ENCODE results near the gene IGFBP4.

DNA sequence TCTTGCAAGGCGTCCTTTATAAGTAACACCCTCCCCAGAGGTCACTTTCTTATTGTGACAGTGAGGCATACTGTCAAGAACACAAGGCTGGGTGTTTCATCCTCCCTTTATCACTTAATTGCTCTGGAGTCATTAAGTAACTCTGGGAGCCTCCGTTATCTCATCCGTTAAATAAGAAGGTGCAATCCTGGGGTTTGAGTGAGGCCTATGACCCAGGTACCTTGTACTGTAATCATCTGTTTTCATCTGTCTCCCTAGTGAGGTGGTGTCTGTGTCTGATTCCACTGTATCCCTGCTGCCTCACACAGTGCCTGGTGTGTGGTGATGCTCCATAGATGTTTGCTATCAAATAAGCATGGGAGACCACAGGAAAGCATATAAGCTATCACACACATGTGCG lies 40.4 kb downstream of the IGFBP4 start:
- TF ChIP-seq FOXP2 (optimal IDR thresholded peaks at IDR 0.05; ENCODE audit: control extremely low read depth, extremely low read length, insufficient read depth) (no peak), EZH2 (IDR thresholded peaks at IDR 0.05) (no peak), POLR2AphosphoS5 (IDR thresholded peaks at IDR 0.05; ENCODE audit: borderline replicate concordance, low read depth, low read length) (no peak)
